ENCODE data around the gene RUNX2.

The RUNX2 gene

GRCh38 chr6:45637056-45637455 is 308.9 kb downstream of the RUNX2 start:
- in situ Hi-C loops (cut with HindIII; ENCODE audit: low pct_ligation_motif_present, low sequenced_read_pairs), result no loop called here
- Histone ChIP-seq H3K27me3 (replicated peaks) (no peaks in the 10 kb centered on the region), H3K4me3 (ENCODE audit: low read depth, low read length) (no peak overlapping the region), H3K36me3 (replicated peaks) (no peaks in the 10 kb centered on the region), H3K27ac (no peak overlapping the region)
- TF ChIP-seq CTCF (IDR thresholded peaks at IDR 0.05; ENCODE audit: low read depth, low read length, missing control alignments), result no peak
- no peak for DNase-seq

- Histone ChIP-seq H3K27ac (no peak overlapping the region), H3K27me3 (replicated peaks) (no peaks in the 10 kb centered on the region), H3K36me3 (replicated peaks) (no peaks in the 10 kb centered on the region), H3K4me3 (ENCODE audit: low read depth, low read length) (no peak overlapping the region)
- TF ChIP-seq CTCF (IDR thresholded peaks at IDR 0.05; ENCODE audit: low read depth, low read length, missing control alignments), result no peak
- no peak for DNase-seq
- in situ Hi-C loops (cut with HindIII; ENCODE audit: low pct_ligation_motif_present, low sequenced_read_pairs), result no loop called here
These were observed 309.6 kb downstream of the RUNX2 start for GRCh38 chr6:45637611-45638257.

- no peak overlapping the region for H3K27ac ChIP-seq
- TF ChIP-seq CTCF (IDR thresholded peaks at IDR 0.05; ENCODE audit: low read depth, low read length, missing control alignments), result no peak
- H3K27me3 ChIP-seq (replicated peaks), result no peaks in the 10 kb centered on the region
- no peak overlapping the region for H3K4me3 ChIP-seq (ENCODE audit: low read depth, low read length)
- in situ Hi-C loops (cut with HindIII; ENCODE audit: low pct_ligation_motif_present, low sequenced_read_pairs), result no loop called here
- H3K36me3 ChIP-seq (replicated peaks), result no peaks in the 10 kb centered on the region
- DNase-seq, result no peak
These were observed 312.0 kb downstream of the RUNX2 start for GRCh38 chr6:45640081-45640491.

GRCh38 chr6:45640811-45641210 is 312.7 kb downstream of the RUNX2 start:
- H3K27me3 ChIP-seq (replicated peaks), result no peaks in the 10 kb centered on the region
- DNase-seq, result no peak
- H3K27ac ChIP-seq, result no peak overlapping the region
- in situ Hi-C loops (cut with HindIII; ENCODE audit: low pct_ligation_motif_present, low sequenced_read_pairs), result no loop called here
- no peak for TF ChIP-seq CTCF (IDR thresholded peaks at IDR 0.05; ENCODE audit: low read depth, low read length, missing control alignments)
- no peaks in the 10 kb centered on the region for H3K36me3 ChIP-seq (replicated peaks)
- H3K4me3 ChIP-seq (ENCODE audit: low read depth, low read length), result no peak overlapping the region

GRCh38 chr6:45642331-45643125 is 314.4 kb downstream of the RUNX2 start:
- Histone ChIP-seq H3K27me3 (replicated peaks) (no peaks in the 10 kb centered on the region), H3K4me3 (ENCODE audit: low read depth, low read length) (no peak overlapping the region), H3K27ac (no peak overlapping the region), H3K36me3 (replicated peaks) (no peaks in the 10 kb centered on the region)
- no peak for TF ChIP-seq CTCF (IDR thresholded peaks at IDR 0.05; ENCODE audit: low read depth, low read length, missing control alignments)
- no peak for DNase-seq
- in situ Hi-C loops (cut with HindIII; ENCODE audit: low pct_ligation_motif_present, low sequenced_read_pairs), result no loop called here
